CD14-positive monocyte (primary cell): ENCODE data around the gene UGDH. TPM values are rescaled to one million over a fixed set of nuclear protein-coding genes. Genes with fewer than 3 reads are reported as not detected.
A peak's percentile ranks its signal among the peaks of the same experiment; 100 is the strongest.
"Not testable (repeated sequence)": the region's sequence is repeated elsewhere in the genome, so short reads cannot be mapped to it uniquely, and the experiment has no call there.

Experiments
- DNase-seq, 3 donors: peaks; one replicate each; pipeline ENCODE4 v3.0.0-alpha.2; 2011 to 2022
- H2AFZ ChIP-seq: 2 replicates; pipeline ENCODE4 v1.6.0; 2012; ENCODE audit warnings: mild to moderate bottlenecking, low read depth, low read length, inconsistent platforms; ENCODE audit not compliant: insufficient read depth, poor library complexity, severe bottlenecking
- H3K27ac ChIP-seq, 2 donors: 1 replicate in 1 of 2; 2 replicates in 1 of 2; pipeline ENCODE4 v1.5.1; 2012 to 2013; ENCODE audit warnings: low read length in 2 of 2, control low read depth in 1 of 2, inconsistent platforms in 1 of 2, low read depth in 1 of 2, mild to moderate bottlenecking in 1 of 2
- H3K27me3 ChIP-seq, 2 donors: one replicate each; pipeline versions ENCODE4 v1.6.0 to v1.6.1; 2011 to 2013; ENCODE audit warnings: low read length in 2 of 2; ENCODE audit not compliant: control insufficient read depth in 2 of 2, insufficient read depth in 2 of 2
- H3K36me3 ChIP-seq, 2 donors: replicated peaks in 1 of 2; 1 replicate in 1 of 2; 2 replicates in 1 of 2; pipeline versions ENCODE4 v1.5.1 to v1.6.1; 2012 to 2013; ENCODE audit warnings: low read length in 2 of 2, control low read depth in 1 of 2, inconsistent platforms in 1 of 2, mild to moderate bottlenecking in 1 of 2; ENCODE audit not compliant: insufficient read depth in 2 of 2, control insufficient read depth in 1 of 2
- H3K4me1 ChIP-seq, 2 donors: 1 replicate in 1 of 2; 2 replicates in 1 of 2; pipeline versions ENCODE4 v1.5.1 to v1.6.1; 2012 to 2013; ENCODE audit warnings: low read length in 2 of 2, control low read depth in 1 of 2, inconsistent platforms in 1 of 2, mild to moderate bottlenecking in 1 of 2, moderate library complexity in 1 of 2; ENCODE audit not compliant: insufficient read depth in 2 of 2, control insufficient read depth in 1 of 2
- H3K4me2 ChIP-seq: replicated peaks from 2 replicates; pipeline ENCODE3; 2012; ENCODE audit warnings: low read length, moderate library complexity, mild to moderate bottlenecking; ENCODE audit not compliant: poor library complexity, severe bottlenecking; ENCODE audit errors: extremely low read depth
- H3K4me3 ChIP-seq, 3 experiments: fragments of 200-600 bp in 1 of 3; sonication (generic) in 1 of 3; replicated peaks in 1 of 3; 1 replicate in 2 of 3; 2 replicates in 1 of 3; pipeline ENCODE4 v1.5.1; 2011 to 2013; ENCODE audit warnings: low read length in 3 of 3, mild to moderate bottlenecking in 3 of 3, control low read depth in 2 of 3, low read depth in 2 of 3, inconsistent platforms in 1 of 3, moderate library complexity in 1 of 3
- H3K79me2 ChIP-seq: 2 replicates; pipeline ENCODE4 v1.6.0; 2012; ENCODE audit warnings: mild to moderate bottlenecking, control low read depth, inconsistent platforms, low read length, moderate library complexity; ENCODE audit not compliant: insufficient read depth
- H3K9ac ChIP-seq: 2 replicates; pipeline ENCODE4 v1.6.0; 2017; ENCODE audit warnings: low read length, mild to moderate bottlenecking; ENCODE audit not compliant: insufficient read depth, poor library complexity, severe bottlenecking
- H3K9me3 ChIP-seq, 2 donors: replicated peaks in 1 of 2; 1 replicate in 1 of 2; 2 replicates in 1 of 2; pipeline versions ENCODE4 v1.5.1 to v1.6.1; 2012 to 2013; ENCODE audit warnings: low read length in 2 of 2, control low read depth in 1 of 2; ENCODE audit not compliant: control insufficient read depth in 1 of 2, insufficient read depth in 1 of 2
- H4K20me1 ChIP-seq: 2 replicates; pipeline ENCODE4 v1.6.0; 2012; ENCODE audit warnings: mild to moderate bottlenecking, low read length, control low read depth, moderate library complexity; ENCODE audit not compliant: insufficient read depth
- H3K27ac Mint-ChIP-seq, 7 donors: one replicate each; pipeline ENCODE4 v1.8.0; 2020; ENCODE audit warnings: mild to moderate bottlenecking in 7 of 7, mixed read lengths in 7 of 7, moderate library complexity in 6 of 7, inconsistent platforms in 2 of 7
- H3K27me3 Mint-ChIP-seq, 3 donors: one replicate each; pipeline ENCODE4 v1.8.0; 2021 to 2022; ENCODE audit warnings: low read depth in 3 of 3, mild to moderate bottlenecking in 3 of 3, mixed read lengths in 3 of 3, moderate library complexity in 3 of 3, inconsistent platforms in 1 of 3
- H3K36me3 Mint-ChIP-seq, 2 donors: one replicate each; pipeline ENCODE4 v1.8.0; 2020; ENCODE audit warnings: mixed read lengths in 2 of 2, inconsistent platforms in 1 of 2, mild to moderate bottlenecking in 1 of 2
- H3K4me1 Mint-ChIP-seq: one replicate; pipeline ENCODE4 v1.8.0; 2020; ENCODE audit warnings: mild to moderate bottlenecking, mixed read lengths
- H3K4me3 Mint-ChIP-seq, 2 donors: one replicate each; pipeline ENCODE4 v1.8.0; 2020; ENCODE audit warnings: mild to moderate bottlenecking in 2 of 2, mixed read lengths in 2 of 2, moderate library complexity in 1 of 2
- H3K9me3 Mint-ChIP-seq, 7 donors: one replicate each; pipeline ENCODE4 v1.8.0; 2020 to 2022; ENCODE audit warnings: mixed read lengths in 7 of 7, mild to moderate bottlenecking in 6 of 7, moderate library complexity in 6 of 7, inconsistent platforms in 2 of 7
- WGBS: methylation state at CpG from one replicate; pipeline ENCODE4 v1.1.5; 2013; ENCODE audit warnings: missing lambda C conversion rate; ENCODE audit not compliant: insufficient coverage; 5-methylcytosine and 5-hydroxymethylcytosine counted together
- intact Hi-C, 2 donors: fragments of 100-400 bp; cut with micrococcal nuclease; formaldehyde crosslinking; loops; one replicate each; pipeline versions ENCODE4 v1.15.0 to v1.15.1; 2023
- polyA plus RNA-seq, 3 donors: library from polyadenylated mRNA; depleted of rRNA in 1 of 3; unstranded in 2 of 3; stranded (reverse) in 1 of 3; fragments of 300-500 nt in 2 of 3; fragments of >200 nt in 1 of 3; fragmentation: Illumina TruSeq in 2 of 3; gene quantifications; 1 replicate in 2 of 3; 2 replicates in 1 of 3; pipeline ENCODE4 v1.2.3, GENCODE V29; 2012 to 2021
- TF ChIP-seq, protein P1 (sequence below): fragments of 200-600 bp; IDR thresholded peaks from one replicate; pipeline ENCODE4 v1.8.0; 2022; ENCODE audit warnings: antibody characterized with exemption, mild to moderate bottlenecking

UGDH gene
- polyA plus RNA-seq, 3 donors = 4.6 to 19.7 (median 16.7) TPM

DNA sequence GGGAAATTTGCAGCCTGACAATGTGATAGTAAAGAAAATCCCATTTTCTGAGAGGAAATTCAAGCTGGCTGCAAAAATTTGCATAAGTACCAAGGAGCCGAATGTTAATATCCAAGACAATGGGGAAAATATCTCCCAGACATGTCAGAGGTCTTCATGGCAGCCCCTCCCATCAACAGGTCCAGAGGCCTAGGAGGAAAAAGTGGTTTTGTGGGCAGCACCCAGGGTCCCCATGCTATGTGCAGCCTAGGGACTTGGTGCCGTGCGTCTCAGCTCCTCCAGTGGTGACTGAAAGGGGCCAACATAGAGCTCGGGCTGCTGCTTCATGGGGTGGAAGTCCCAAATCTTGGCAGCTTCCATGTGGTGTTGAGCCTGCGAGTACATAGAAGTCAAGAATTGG lies 6.3 kb upstream of the UGDH start:
- H3K36me3 ChIP-seq = peaks cover 2 to 6% of the 10 kb centered on the region in 2 donors
- no peak overlapping the region for H3K4me2 ChIP-seq
- no peak overlapping the region for H3K27ac ChIP-seq
- H3K27me3 ChIP-seq = no peaks in the 10 kb centered on the region
- no peaks in the 10 kb centered on the region for H4K20me1 ChIP-seq
- intact Hi-C loops = no loop called here
- H3K27me3 Mint-ChIP-seq = no peaks in the 10 kb centered on the region
- DNase-seq = no peak
- no peak overlapping the region for H3K4me3 Mint-ChIP-seq
- H3K4me3 ChIP-seq = no peak overlapping the region
- TF ChIP-seq, protein P1, sequence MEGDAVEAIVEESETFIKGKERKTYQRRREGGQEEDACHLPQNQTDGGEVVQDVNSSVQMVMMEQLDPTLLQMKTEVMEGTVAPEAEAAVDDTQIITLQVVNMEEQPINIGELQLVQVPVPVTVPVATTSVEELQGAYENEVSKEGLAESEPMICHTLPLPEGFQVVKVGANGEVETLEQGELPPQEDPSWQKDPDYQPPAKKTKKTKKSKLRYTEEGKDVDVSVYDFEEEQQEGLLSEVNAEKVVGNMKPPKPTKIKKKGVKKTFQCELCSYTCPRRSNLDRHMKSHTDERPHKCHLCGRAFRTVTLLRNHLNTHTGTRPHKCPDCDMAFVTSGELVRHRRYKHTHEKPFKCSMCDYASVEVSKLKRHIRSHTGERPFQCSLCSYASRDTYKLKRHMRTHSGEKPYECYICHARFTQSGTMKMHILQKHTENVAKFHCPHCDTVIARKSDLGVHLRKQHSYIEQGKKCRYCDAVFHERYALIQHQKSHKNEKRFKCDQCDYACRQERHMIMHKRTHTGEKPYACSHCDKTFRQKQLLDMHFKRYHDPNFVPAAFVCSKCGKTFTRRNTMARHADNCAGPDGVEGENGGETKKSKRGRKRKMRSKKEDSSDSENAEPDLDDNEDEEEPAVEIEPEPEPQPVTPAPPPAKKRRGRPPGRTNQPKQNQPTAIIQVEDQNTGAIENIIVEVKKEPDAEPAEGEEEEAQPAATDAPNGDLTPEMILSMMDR = no peak
- no peak overlapping the region for H3K27ac Mint-ChIP-seq
- peaks cover 0 to 10% of the 10 kb centered on the region in 2 donors for H3K9me3 ChIP-seq
- no peak overlapping the region for H3K9ac ChIP-seq
- H3K79me2 ChIP-seq = no peaks in the 10 kb centered on the region
- peaks cover 22 to 44% (median 27%) of the 10 kb centered on the region in 7 donors for H3K9me3 Mint-ChIP-seq
- H3K4me1 Mint-ChIP-seq = peaks cover 3% of the 10 kb centered on the region
- H3K36me3 Mint-ChIP-seq = peaks cover 30 to 49% of the 10 kb centered on the region in 2 donors
- H2AFZ ChIP-seq = no peak overlapping the region
- H3K4me1 ChIP-seq = peaks cover 1 to 2% of the 10 kb centered on the region in 2 donors
- WGBS = 95% methylated on average over 3 of the region's 5 CpGs

DNA sequence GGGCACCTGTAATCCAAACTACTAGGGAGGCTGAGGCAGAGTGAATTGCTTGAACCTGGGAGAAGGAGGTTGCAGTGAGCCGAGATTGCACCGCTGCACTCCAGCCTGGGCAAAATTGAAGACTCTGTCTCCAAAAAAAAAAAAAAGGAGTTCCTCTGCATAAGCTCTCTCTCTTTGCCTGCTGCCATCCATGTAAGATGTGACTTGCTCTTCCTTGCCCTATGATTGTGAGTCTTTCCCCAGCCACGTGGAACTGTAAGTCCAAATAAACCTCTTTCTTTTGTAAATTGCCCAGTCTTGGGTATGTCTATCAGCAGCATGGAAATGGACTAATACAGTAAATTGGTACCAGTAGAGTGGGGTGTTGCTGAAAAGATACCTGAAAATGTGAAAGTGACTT lies 5.0 kb upstream of the UGDH start:
- H3K27ac ChIP-seq, H3K79me2 ChIP-seq, H3K27me3 ChIP-seq, H3K4me1 Mint-ChIP-seq, intact Hi-C loops, H4K20me1 ChIP-seq, H3K4me1 ChIP-seq, H3K4me2 ChIP-seq, H2AFZ ChIP-seq, H3K27me3 Mint-ChIP-seq, H3K4me3 Mint-ChIP-seq, DNase-seq, H3K4me3 ChIP-seq, H3K9ac ChIP-seq, H3K36me3 ChIP-seq: not testable (repeated sequence)
- Mint-ChIP-seq H3K27ac (peak overlapping the region in 1 of 7 donors; percentile 50), H3K36me3 (peaks cover 30 to 49% of the 10 kb centered on the region in 2 donors), H3K9me3 (peaks cover 22 to 44% (median 27%) of the 10 kb centered on the region in 7 donors)
- peaks cover 0 to 10% of the 10 kb centered on the region in 2 donors for H3K9me3 ChIP-seq
- no CpG with 5 or more reads among the region's 3 CpGs for WGBS
